ENCODE data around the gene ASIC2.
"Not testable (repeated sequence)": the region's sequence is repeated elsewhere in the genome, so short reads cannot be mapped to it uniquely, and the experiment has no call there.

ASIC2 gene

DNA sequence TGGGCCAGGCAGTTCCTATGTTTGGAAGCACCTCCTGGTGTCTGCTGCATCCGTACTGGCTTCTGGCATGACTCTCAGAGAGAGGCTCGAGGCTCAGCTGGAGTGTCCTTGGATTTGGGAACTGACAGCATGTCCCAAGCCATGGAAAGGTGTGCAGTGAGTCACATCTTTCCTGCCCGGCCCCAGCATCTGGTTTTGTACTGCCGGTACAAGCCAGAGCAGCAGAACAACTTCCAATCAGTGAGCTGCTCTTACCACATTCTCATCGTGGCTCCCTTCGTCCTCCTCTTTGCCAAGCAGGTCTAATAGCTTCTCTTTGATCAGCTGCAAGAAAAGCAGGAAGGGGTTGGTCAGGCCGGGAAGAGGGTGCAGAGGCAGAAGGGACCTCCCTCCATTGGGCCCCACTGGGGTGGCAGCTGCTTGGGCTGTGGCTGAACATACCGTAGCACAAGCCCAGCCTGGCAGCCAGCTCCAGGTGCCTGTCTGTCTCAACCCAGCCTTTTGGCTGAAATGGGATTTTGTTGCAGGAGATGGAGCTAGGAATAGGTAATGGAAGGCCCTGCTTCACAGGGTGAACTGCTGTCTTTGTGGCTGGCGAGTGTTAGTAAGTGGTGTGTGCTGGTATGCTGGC, 277.3 kb downstream of the ASIC2 start:
- DNase-seq = no peak
- ATAC-seq = no peak
- H3K4me3 Mint-ChIP-seq = no peak overlapping the region
- no peaks in the 10 kb centered on the region for H3K4me1 Mint-ChIP-seq
- no peaks in the 10 kb centered on the region for H3K9me3 Mint-ChIP-seq
- H3K27me3 Mint-ChIP-seq = peaks cover 12% of the 10 kb centered on the region
- H3K27ac Mint-ChIP-seq = no peak overlapping the region

DNA sequence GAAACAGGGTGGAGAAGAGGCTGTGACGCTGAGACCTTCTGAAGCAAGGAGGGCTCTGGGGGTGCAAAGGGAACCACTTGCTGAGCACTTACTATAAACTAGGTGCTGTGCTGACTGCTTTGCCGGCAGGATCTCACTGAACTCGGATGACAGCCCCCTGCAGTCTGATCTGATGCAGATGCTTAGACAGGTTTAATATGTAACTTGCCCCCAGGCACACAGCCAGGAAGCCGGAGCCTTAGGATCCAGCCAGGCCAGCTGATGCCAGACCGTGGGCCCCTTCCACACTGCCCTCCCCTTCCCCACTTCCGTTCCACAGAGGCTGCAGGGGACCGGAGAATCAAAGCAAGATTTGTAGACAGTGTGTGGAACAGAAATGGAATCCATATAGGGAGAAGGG, 278.3 kb downstream of the ASIC2 start:
- peaks cover 12% of the 10 kb centered on the region for H3K27me3 Mint-ChIP-seq
- no peak for DNase-seq
- H3K9me3 Mint-ChIP-seq = no peaks in the 10 kb centered on the region
- no peak for ATAC-seq
- H3K27ac Mint-ChIP-seq = no peak overlapping the region
- H3K4me3 Mint-ChIP-seq = no peak overlapping the region
- H3K4me1 Mint-ChIP-seq = no peaks in the 10 kb centered on the region

GRCh38 chr17:33013596-33014375, 279.3 kb downstream of the ASIC2 start:
- Mint-ChIP-seq H3K27ac (peak overlapping the region in 1 of 2 donors; percentile 87), H3K27me3 (peaks cover 8% of the 10 kb centered on the region), H3K9me3 (no peaks in the 10 kb centered on the region), H3K4me1 (no peaks in the 10 kb centered on the region), H3K4me3 (no peak overlapping the region)
- DNase-seq (no peak), ATAC-seq (no peak)

DNA sequence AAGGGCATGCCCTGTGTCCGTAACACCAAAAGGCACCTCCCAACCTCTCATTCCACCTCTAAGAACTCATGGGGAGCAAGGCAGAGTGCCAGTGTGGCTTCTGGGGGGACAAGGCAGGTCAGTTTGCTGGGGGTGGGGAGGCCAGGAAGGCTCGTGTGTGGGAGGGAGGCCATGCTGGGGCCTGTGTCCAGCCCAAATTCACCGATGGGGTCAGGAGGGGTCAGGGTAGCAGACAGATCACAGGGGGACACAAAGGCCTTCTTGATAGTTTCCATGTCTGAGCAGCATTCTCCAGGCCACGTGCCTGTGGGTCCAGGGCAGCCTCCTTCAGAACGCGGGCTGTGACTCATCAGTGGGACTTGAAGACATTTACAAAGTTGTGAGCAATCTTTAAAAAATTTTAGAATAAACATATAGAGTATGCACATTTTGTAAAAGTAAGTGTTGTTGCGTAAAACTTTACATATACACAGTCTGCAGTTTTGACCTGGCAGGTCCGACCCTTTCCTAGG, 280.5 kb downstream of the ASIC2 start:
- H3K27me3 Mint-ChIP-seq = no peaks in the 10 kb centered on the region
- ATAC-seq (no peak), DNase-seq (no peak)
- no peak overlapping the region for H3K4me3 Mint-ChIP-seq
- H3K4me1 Mint-ChIP-seq = no peaks in the 10 kb centered on the region
- H3K9me3 Mint-ChIP-seq = no peaks in the 10 kb centered on the region
- peak overlapping the region in 1 of 2 donors; percentile 29 for H3K27ac Mint-ChIP-seq

DNA sequence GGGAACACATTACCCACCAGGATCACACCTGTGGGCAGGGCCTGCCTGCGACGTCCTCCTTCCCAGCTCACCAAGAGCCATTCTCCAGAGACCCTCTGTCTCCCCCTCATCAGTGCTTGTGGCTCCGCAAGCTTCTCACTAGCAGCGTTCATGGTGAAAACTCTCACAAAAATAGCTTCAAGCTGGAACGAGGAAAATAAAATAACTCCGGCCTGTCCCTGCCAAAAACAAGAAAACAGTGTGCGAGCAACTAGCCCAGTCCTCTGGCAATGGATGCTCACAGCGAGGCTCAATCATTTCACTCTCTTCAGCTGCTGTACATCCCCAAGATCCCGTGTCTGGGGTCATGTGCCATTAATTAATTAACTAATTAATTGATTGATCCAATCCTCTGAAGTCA, 283.5 kb downstream of the ASIC2 start:
- DNase-seq = no peak
- Mint-ChIP-seq H3K27ac (peak overlapping the region in 1 of 2 donors; percentile 8), H3K4me3 (no peak overlapping the region), H3K27me3 (peaks cover 17% of the 10 kb centered on the region), H3K9me3 (no peaks in the 10 kb centered on the region), H3K4me1 (no peaks in the 10 kb centered on the region)
- no peak for ATAC-seq

DNA sequence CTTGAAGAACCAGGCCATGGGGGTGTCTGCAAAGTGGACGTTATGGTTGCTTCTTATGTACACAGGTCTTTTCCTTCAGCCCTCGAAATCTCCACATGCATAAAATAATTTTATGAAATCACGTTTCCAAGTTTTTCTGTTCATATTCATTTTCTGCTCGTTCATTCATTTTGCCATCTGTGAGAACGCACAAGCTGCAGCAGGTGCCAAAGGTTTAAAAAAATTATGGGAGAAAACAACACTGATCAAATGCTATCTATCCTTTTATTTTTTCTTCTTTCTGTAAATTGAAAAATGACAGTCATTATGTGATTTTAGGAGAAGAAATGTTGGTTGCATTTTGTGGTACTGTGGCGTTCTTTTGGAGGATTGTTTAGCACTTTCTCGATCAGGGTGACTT, 285.9 kb downstream of the ASIC2 start:
- no peak for ATAC-seq
- peaks cover 17% of the 10 kb centered on the region for H3K27me3 Mint-ChIP-seq
- H3K4me3 Mint-ChIP-seq = no peak overlapping the region
- DNase-seq = no peak
- no peaks in the 10 kb centered on the region for H3K9me3 Mint-ChIP-seq
- no peaks in the 10 kb centered on the region for H3K4me1 Mint-ChIP-seq
- no peak overlapping the region for H3K27ac Mint-ChIP-seq

DNA sequence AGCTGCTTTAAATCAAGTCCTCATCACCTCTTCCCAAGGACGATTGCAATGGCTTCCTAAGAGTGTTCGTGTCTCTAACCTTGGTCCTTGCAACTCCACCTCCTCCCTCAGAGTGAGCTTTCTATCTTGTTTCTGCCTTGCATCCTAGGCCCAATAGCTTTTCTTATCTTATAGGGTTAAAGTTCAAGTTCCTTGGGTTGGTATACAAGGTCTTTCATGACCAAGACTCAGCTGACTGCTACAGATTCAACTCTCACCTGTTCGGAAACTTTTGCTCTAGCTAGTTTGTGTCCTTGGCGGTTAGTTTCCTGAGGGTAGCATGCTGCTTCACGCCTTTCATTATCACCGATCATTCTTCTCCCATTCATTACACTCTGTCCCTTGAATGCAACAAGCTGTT, 290.8 kb downstream of the ASIC2 start:
- DNase-seq = no peak
- Mint-ChIP-seq H3K4me1 (peaks cover 6% of the 10 kb centered on the region), H3K9me3 (no peaks in the 10 kb centered on the region), H3K27ac (no peak overlapping the region), H3K4me3 (no peak overlapping the region), H3K27me3 (peaks cover 40% of the 10 kb centered on the region)
- no peak for ATAC-seq

DNA sequence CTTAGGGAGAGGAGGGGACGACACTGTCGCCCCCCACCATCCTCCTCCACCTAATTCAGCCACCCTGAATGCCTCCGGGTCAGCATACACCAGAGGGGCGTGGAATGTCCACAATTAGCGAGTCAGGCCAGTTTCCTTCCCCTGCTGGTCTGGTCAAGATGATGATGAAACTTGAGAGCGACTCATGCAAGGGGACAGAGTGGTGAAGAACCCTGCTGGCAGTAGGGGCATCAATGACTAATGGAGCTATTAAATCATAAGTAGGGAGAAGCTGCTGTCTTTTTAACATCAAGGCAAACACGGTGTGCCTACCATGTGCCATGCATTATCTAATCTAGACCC, 294.2 kb downstream of the ASIC2 start:
- peaks cover 6% of the 10 kb centered on the region for H3K4me1 Mint-ChIP-seq
- no peak overlapping the region for H3K4me3 Mint-ChIP-seq
- no peak overlapping the region for H3K27ac Mint-ChIP-seq
- H3K9me3 Mint-ChIP-seq = no peaks in the 10 kb centered on the region
- ATAC-seq (no peak), DNase-seq (no peak)
- H3K27me3 Mint-ChIP-seq = peaks cover 29% of the 10 kb centered on the region

GRCh38 chr17:32998111-32998886, 294.8 kb downstream of the ASIC2 start:
- peaks cover 29% of the 10 kb centered on the region for H3K27me3 Mint-ChIP-seq
- H3K9me3 Mint-ChIP-seq = no peaks in the 10 kb centered on the region
- peak overlapping the region in 1 of 2 donors; percentile 15 for H3K27ac Mint-ChIP-seq
- peak; percentile 64 for ATAC-seq
- peak; percentile 62 for DNase-seq
- H3K4me1 Mint-ChIP-seq = peaks cover 6% of the 10 kb centered on the region
- H3K4me3 Mint-ChIP-seq = no peak overlapping the region

DNA sequence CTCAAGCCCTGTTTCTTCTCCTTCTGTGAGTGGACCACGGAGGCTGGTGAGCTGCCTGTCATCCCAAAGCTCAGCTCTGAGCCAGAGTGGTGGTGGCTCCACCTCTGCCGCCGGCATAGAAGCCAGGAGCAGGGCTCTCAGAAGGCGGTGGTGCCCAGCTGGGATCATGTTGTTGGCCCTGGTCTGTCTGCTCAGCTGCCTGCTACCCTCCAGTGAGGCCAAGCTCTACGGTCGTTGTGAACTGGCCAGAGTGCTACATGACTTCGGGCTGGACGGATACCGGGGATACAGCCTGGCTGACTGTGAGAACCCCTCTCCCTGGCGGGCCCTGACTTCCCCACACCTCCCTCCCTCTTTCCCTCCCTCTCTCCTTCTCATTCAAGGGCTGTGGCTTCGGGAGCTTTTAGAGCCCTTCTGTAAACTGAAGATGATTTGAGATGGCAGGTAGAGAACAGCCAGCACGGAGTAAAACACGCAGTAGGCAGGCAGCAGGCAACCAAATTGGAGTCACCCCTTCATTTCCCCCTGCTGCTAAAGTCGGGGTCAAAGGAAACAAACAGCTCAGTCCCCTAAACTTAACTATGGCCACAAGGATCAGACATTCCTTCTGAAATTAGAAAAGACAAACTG, 297.6 kb downstream of the ASIC2 start:
- H3K4me3 Mint-ChIP-seq = no peak overlapping the region
- peaks cover 6% of the 10 kb centered on the region for H3K4me1 Mint-ChIP-seq
- no peak for ATAC-seq
- no peaks in the 10 kb centered on the region for H3K9me3 Mint-ChIP-seq
- peaks cover 42% of the 10 kb centered on the region for H3K27me3 Mint-ChIP-seq
- no peak for DNase-seq
- H3K27ac Mint-ChIP-seq = no peak overlapping the region

DNA sequence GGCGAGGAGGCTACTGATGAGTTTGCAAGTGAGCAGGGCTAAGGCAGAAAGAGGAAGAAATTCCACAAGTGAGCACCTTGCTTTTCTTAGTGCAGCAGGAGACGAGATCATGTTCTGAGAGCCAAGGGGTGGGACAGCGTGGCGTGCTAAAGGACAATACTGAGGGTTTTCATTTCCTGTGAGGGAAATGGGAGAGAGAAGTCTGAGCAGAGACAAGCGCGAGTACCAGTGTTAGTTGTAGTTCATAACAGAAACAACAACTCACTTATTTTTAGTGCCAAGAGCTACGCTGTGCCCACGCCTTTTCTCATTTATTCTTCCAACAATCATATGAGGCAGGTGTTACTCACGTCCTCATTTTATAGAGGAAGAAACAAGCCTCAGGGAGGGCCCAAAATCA, 299.1 kb downstream of the ASIC2 start:
- peaks cover 35% of the 10 kb centered on the region for H3K27me3 Mint-ChIP-seq
- DNase-seq = no peak
- H3K27ac Mint-ChIP-seq = no peak overlapping the region
- H3K4me3 Mint-ChIP-seq = no peak overlapping the region
- peaks cover 4 to 5% of the 10 kb centered on the region in 2 donors for H3K9me3 Mint-ChIP-seq
- peaks cover 6% of the 10 kb centered on the region for H3K4me1 Mint-ChIP-seq
- no peak for ATAC-seq

DNA sequence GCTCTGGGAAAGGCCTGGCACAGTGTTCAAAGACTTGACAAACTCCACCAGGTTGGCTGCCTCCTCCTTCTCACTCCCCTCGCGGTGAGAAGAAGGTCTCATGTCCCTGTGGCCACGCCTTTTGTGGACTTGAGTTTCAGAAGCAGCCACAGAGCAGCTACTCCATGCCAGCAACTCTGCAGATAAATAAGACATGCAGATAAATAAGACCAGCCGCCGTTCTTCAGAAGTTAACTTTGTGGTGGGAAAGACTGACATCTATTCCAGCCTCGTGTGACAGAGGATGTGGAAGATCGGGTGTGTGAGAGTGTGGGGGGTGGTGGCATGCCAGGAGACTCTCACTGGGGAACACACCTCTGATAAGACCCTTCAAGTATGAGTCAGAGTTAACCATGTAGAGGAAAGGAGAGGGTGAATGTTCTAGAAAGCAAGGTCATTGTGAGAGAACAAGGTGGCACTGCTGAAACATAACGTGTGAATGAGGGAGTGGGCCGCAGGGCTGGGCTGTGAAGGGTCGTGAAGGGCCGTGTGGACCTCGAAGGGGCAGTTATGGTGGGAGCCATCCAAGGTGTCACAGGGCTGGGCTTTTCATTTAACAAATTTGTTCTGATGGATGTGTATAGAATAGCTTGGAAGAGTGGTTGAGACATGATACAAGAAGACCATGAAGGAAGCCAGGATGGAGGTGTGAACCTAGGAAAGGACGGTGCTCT, 300.6 kb downstream of the ASIC2 start:
- no peak for ATAC-seq

GRCh38 chr17:32988481-32989101, 304.5 kb downstream of the ASIC2 start:
- ATAC-seq = no peak
- H3K4me1 Mint-ChIP-seq = no peaks in the 10 kb centered on the region
- H3K4me3 Mint-ChIP-seq = no peak overlapping the region
- H3K27me3 Mint-ChIP-seq = peaks cover 27% of the 10 kb centered on the region
- H3K9me3 Mint-ChIP-seq = peaks cover 6 to 35% of the 10 kb centered on the region in 2 donors
- no peak overlapping the region for H3K27ac Mint-ChIP-seq
- DNase-seq = no peak

More for the DNA sequence above, 300.6 kb downstream of the ASIC2 start:
- no peaks in the 10 kb centered on the region for H3K4me1 Mint-ChIP-seq
- no peak for DNase-seq
- H3K27ac Mint-ChIP-seq = no peak overlapping the region
- peaks cover 6 to 15% of the 10 kb centered on the region in 2 donors for H3K9me3 Mint-ChIP-seq
- H3K27me3 Mint-ChIP-seq = peaks cover 21% of the 10 kb centered on the region
- no peak overlapping the region for H3K4me3 Mint-ChIP-seq

DNA sequence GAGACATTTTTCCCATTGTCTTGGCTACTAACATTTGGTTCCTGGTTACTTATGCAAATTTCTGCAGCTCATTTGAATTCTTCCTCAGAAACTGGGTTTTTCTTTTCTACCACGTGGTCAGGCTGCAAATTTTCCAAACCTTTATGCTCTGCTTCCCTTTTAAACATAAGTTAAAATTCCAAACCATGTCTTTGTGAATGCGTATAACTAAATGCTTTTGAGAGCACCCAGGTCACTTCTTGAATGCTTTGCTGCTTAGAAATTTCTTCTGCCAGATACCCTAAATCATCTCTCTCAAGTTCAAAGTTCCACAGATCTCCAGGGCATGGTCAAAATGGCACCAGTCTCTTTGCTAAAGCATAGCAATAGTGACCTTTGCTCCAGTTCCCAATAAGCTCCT, 305.2 kb downstream of the ASIC2 start:
- H3K27ac Mint-ChIP-seq, ATAC-seq, DNase-seq, H3K4me3 Mint-ChIP-seq, H3K4me1 Mint-ChIP-seq: not testable (repeated sequence)
- Mint-ChIP-seq H3K27me3 (peaks cover 28% of the 10 kb centered on the region), H3K9me3 (peaks cover 6 to 36% of the 10 kb centered on the region in 2 donors)

DNA sequence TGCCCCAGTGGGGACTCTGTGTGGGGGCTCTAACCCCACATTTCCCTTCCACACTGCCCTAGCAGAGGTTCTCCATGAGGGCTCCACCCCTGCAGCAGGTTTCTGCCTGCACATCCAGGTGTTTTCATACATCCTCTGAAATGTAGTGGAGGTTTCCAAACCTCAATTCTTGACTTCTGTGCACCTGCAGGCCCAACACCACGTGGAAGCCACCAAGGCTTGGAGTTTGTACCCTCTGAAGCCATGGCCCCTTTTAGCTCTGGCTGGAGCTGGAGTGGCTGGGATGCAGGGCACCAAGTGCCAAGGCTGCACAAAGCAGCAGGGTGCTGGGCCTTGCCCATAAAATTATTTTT, 305.7 kb downstream of the ASIC2 start:
- ATAC-seq, H3K4me1 Mint-ChIP-seq, DNase-seq, H3K4me3 Mint-ChIP-seq, H3K27ac Mint-ChIP-seq: not testable (repeated sequence)
- H3K27me3 Mint-ChIP-seq = peaks cover 28% of the 10 kb centered on the region
- peaks cover 10 to 40% of the 10 kb centered on the region in 2 donors for H3K9me3 Mint-ChIP-seq
